ENCODE results near the gene IRGC.

Gene IRGC

DNA sequence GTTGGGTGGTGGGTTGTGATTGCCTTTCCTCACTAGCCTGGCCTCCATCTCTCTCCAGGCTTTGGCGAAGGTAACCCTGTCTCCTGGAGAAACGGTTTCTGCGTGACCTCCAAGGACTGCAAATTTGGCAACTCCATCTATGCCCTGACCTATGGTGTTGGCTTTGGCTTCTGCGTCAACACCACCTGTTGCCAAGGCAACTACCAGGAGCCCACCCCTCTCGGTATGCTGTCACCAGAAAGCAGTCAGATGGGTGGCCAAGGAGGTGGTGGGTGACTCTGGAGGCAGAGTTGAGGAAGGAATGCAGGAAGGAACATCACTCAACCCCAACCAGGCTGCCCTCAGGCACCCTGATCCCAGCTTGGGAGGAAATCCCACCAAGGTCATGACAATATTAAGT lies 18.6 kb upstream of the IRGC start:
- peaks cover 66 to 72% of the 10 kb centered on the region in 2 experiments for H3K4me1 ChIP-seq (ENCODE audit: control insufficient read depth in 1 of 2, insufficient read depth in 1 of 2, low read depth in 1 of 2, low read length in 1 of 2)
- no peaks in the 10 kb centered on the region for H3K9me3 ChIP-seq
- H3K36me3 ChIP-seq, result no peaks in the 10 kb centered on the region
- no peak for TF ChIP-seq CTCF (IDR thresholded peaks at IDR 0.05)
- no peak overlapping the region for H3K27ac ChIP-seq
- H3K27me3 ChIP-seq, result peaks cover 19% of the 10 kb centered on the region
- H3K4me3 ChIP-seq (ENCODE audit: low read depth in 1 of 2, low read length in 1 of 2), result no peak overlapping the region

GRCh38 chr19:43699506-43700394 lies 16.1 kb upstream of the IRGC start:
- no peak for TF ChIP-seq CTCF (IDR thresholded peaks at IDR 0.05)
- Histone ChIP-seq H3K27me3 (peaks cover 19% of the 10 kb centered on the region), H3K27ac (peak overlapping the region; percentile 99)

GRCh38 chr19:43700395-43701000 lies 15.4 kb upstream of the IRGC start:
- Histone ChIP-seq H3K36me3 (no peaks in the 10 kb centered on the region), H3K27ac (peak overlapping the region; percentile 99), H3K4me3 (ENCODE audit: low read depth in 1 of 2, low read length in 1 of 2) (peak overlapping the region; percentile 50 to 61), H3K9me3 (no peaks in the 10 kb centered on the region), H3K27me3 (peaks cover 19% of the 10 kb centered on the region), H3K4me1 (ENCODE audit: control insufficient read depth in 1 of 2, insufficient read depth in 1 of 2, low read depth in 1 of 2, low read length in 1 of 2) (peaks cover 36 to 43% of the 10 kb centered on the region in 2 experiments)
- no peak for TF ChIP-seq CTCF (IDR thresholded peaks at IDR 0.05)

More at GRCh38 chr19:43699506-43700394, 16.1 kb upstream of the IRGC start:
- Histone ChIP-seq H3K4me3 (ENCODE audit: low read depth in 1 of 2, low read length in 1 of 2) (peak overlapping the region; percentile 50 to 61), H3K9me3 (no peaks in the 10 kb centered on the region), H3K4me1 (ENCODE audit: control insufficient read depth in 1 of 2, insufficient read depth in 1 of 2, low read depth in 1 of 2, low read length in 1 of 2) (peaks cover 41 to 49% of the 10 kb centered on the region in 2 experiments), H3K36me3 (no peaks in the 10 kb centered on the region)

- H3K9me3 ChIP-seq, result no peaks in the 10 kb centered on the region
- peaks cover 30 to 33% of the 10 kb centered on the region in 2 experiments for H3K4me1 ChIP-seq (ENCODE audit: control insufficient read depth in 1 of 2, insufficient read depth in 1 of 2, low read depth in 1 of 2, low read length in 1 of 2)
- H3K27ac ChIP-seq, result no peak overlapping the region
- H3K27me3 ChIP-seq, result peaks cover 5% of the 10 kb centered on the region
- H3K4me3 ChIP-seq (ENCODE audit: low read depth in 1 of 2, low read length in 1 of 2), result no peak overlapping the region
- H3K36me3 ChIP-seq, result no peaks in the 10 kb centered on the region
- no peak for TF ChIP-seq CTCF (IDR thresholded peaks at IDR 0.05)
Measured at GRCh38 chr19:43704002-43704705, 11.7 kb upstream of the IRGC start.

DNA sequence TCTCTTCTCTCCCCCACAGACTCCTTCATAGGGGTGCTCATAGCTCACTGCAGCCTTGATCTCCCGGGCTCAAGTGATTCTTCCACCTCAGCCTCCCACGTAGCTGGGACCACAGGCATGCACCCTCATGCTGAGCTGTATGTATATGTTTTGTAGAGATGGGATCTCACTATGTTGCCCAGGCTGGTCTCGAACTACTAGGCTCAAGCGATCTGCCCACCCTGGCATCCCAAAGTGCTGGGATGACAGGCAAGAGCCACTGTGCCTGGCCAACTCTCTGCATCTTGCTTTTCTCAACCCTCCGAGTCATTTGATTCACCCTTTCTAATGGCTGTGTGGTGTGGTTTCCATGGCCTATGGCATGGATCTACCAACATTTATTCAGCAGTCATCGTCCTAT lies 10.1 kb upstream of the IRGC start:
- H3K36me3 ChIP-seq, result no peaks in the 10 kb centered on the region
- no peak overlapping the region for H3K27ac ChIP-seq
- no peak for TF ChIP-seq CTCF (IDR thresholded peaks at IDR 0.05)
- H3K27me3 ChIP-seq, result peaks cover under 1% of the 10 kb centered on the region
- peaks cover 15 to 17% of the 10 kb centered on the region in 2 experiments for H3K4me1 ChIP-seq (ENCODE audit: control insufficient read depth in 1 of 2, insufficient read depth in 1 of 2, low read depth in 1 of 2, low read length in 1 of 2)
- no peak overlapping the region for H3K4me3 ChIP-seq (ENCODE audit: low read depth in 1 of 2, low read length in 1 of 2)
- no peaks in the 10 kb centered on the region for H3K9me3 ChIP-seq

All from neutrophil (primary cell).